ENCODE data around the gene ARL2BP.

ARL2BP gene

DNA sequence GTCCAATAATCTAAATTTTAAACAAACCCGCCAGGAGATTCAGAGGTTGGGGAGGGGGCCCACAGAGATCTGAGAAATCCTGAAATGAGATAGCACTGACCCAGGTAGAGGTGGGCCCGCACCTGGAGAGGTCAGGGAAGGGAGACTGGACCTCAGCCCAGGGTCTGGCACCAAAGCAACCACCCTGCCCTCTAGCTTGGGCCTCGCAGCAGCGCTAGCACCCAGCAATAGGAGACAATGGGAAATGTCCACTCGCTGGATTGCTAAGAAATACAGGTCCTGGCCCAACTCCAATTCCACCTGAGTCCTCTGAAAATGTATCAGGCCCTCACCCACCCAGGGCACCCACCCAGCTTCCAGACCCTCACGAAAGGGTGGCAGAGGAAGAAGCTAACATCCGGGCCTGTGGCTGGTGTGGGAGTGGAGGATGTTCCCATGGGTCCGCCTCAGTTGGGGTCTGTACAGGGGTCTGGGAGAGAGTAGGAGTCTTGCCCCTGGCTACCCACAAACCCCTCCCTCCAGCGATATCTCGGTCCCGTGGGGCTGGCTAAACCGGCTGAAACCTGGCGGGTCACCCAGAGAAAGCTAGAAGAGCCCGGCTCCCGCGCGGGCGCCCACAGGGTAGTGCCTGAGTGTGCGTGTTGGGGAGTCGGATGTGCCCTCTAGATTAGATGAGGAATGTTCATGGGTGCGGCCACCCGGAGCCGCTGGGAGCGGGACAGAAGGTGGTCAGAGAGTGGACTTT, 38.3 kb downstream of the ARL2BP start:
- DNase-seq (ENCODE audit: low spot score) = no peak

GRCh38 chr16:57283959-57284208, 38.8 kb downstream of the ARL2BP start:
- DNase-seq (ENCODE audit: low spot score) = no peak

- DNase-seq (ENCODE audit: low spot score) = no peak
Observed at GRCh38 chr16:57284209-57284951, 39.3 kb downstream of the ARL2BP start, which contains the start of gene PLLP. PLLP (minus strand) TSS chr16:57284672; CDS start chr16:57284540, 132 bp downstream.

DNA sequence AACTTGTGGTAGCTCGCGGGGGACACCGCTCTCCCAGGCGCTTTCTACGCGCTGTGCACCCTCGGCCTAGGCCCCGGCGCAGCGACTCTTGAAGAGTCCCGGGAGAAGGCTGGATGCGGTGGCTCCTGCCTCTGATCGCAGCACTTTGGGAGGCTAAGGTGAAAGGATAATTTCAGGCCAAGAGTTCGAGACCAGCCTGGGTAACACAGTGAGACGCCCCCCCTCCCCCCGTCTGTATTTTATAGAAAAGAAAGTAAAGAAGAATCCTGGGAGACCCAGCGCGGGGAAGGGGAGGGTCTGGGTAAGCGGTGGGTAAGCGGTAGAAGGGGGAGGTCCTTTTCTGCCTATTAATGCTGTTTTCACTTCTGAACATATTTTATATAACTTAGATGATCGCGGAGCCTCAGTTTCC, 39.9 kb downstream of the ARL2BP start:
- no peak for DNase-seq (ENCODE audit: low spot score)

- no peak for DNase-seq (ENCODE audit: low spot score)
Observed at GRCh38 chr16:57285379-57285778, 40.3 kb downstream of the ARL2BP start.

- DNase-seq (ENCODE audit: low spot score) = no peak
Observed at GRCh38 chr16:57289391-57290257, 44.6 kb downstream of the ARL2BP start.

- peak; percentile 18 for DNase-seq (ENCODE audit: low spot score)
Observed at GRCh38 chr16:57297856-57298255, 52.8 kb downstream of the ARL2BP start.

- no peak for DNase-seq (ENCODE audit: low spot score)
Observed at GRCh38 chr16:57299009-57299718, 54.1 kb downstream of the ARL2BP start.

- DNase-seq (ENCODE audit: low spot score) = peak; percentile 95
Observed at GRCh38 chr16:57299719-57300386, 54.8 kb downstream of the ARL2BP start.

DNA sequence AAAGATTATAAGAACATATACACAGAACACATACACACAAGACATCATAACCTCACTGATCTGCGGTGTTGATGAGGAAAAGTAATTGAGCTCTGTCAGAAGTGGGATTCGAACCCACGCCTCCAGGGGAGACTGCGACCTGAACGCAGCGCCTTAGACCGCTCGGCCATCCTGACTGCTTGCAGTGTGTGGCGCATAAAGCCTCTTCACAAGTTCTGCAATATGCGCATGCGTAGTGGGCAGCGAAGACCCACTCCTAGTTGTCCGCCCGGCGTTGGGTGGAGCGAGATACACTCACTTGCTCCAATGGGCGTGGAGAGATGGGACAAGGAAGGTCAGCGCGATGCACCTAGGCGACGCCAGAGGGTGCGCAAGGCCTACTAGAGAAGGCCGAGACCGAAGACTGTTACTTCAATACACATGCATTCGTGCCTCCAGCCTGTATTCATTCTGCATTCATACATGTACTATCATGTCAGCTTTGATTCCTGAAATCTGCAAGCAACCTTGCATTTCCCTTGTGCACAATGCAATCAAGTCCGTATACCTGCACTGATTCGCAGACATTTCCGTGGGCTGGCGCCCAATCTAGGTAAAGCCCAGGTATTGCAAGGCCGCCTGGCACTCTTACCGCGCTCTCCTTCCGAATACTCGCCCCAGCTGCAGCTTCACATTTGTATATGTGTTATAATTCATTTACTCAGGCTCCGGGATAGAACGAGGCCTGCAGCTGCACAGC, 55.5 kb downstream of the ARL2BP start:
- DNase-seq (ENCODE audit: low spot score) = peak; percentile 100

GRCh38 chr16:57301126-57301817, 56.2 kb downstream of the ARL2BP start:
- DNase-seq (ENCODE audit: low spot score) = no peak

Data from NAMALWA (cell line).